Tibial nerve (tissue), 3 donors: ENCODE results near the gene TGOLN2.

Experiments
- CTCF ChIP-seq, 5 experiments: fragments of 200-600 bp in 3 of 5; fragments of 450-650 bp in 2 of 5; sonication (generic) in 3 of 5; IDR thresholded peaks; one replicate each; pipeline ENCODE4 v1.5.1; 2016 to 2019; ENCODE audit warnings: antibody characterized with exemption in 5 of 5, mild to moderate bottlenecking in 3 of 5, moderate library complexity in 2 of 5
- POLR2A ChIP-seq, 2 donors: fragments of 450-650 bp; IDR thresholded peaks; one replicate each; pipeline ENCODE4 v1.6.1; 2017; ENCODE audit warnings: antibody characterized with exemption in 2 of 2, mild to moderate bottlenecking in 2 of 2, moderate library complexity in 2 of 2

- TF ChIP-seq CTCF (IDR thresholded peaks at IDR 0.05) = no peak
- TF ChIP-seq POLR2A (IDR thresholded peaks at IDR 0.05) = no peak
These were observed 44.1 kb downstream of the TGOLN2 start for GRCh38 chr2:85283641-85284040.
